Measurements from ENCODE around the gene MINDY4B. TPM values are rescaled to one million over a fixed set of nuclear protein-coding genes. Genes with fewer than 3 reads are reported as not detected.

Gene MINDY4B
- total and polyA plus RNA-seq, 10 of the 15 experiments (the other 5 are each of a cell fraction or from before 2014, with no cell fraction given) = not detected

- Histone ChIP-seq H3K4me2 (ENCODE audit: control insufficient read depth, insufficient read depth) (no peak overlapping the region), H3K4me1 (ENCODE audit: control insufficient read depth, insufficient read depth, low read length) (no peaks in the 10 kb centered on the region), H3K9me3 (replicated peaks; ENCODE audit: control insufficient read depth, insufficient read depth, low read length) (no peaks in the 10 kb centered on the region), H2AFZ (ENCODE audit: control insufficient read depth, low read depth, low read length) (no peak overlapping the region), H3K4me3 (no peak overlapping the region), H4K20me1 (ENCODE audit: control insufficient read depth, insufficient read depth) (no peaks in the 10 kb centered on the region), H3K27me3 (replicated peaks in 1 of 2; ENCODE audit: control insufficient read depth in 2 of 2, insufficient read depth in 2 of 2, low read length in 1 of 2) (no peaks in the 10 kb centered on the region), H3K36me3 (ENCODE audit: control insufficient read depth in 2 of 2, insufficient read depth in 2 of 2, low read length in 1 of 2) (no peaks in the 10 kb centered on the region), H3K79me2 (ENCODE audit: control insufficient read depth, insufficient read depth, low read length) (no peaks in the 10 kb centered on the region), H3K27ac (ENCODE audit: control insufficient read depth, insufficient read depth) (no peak overlapping the region), H3K9ac (ENCODE audit: control insufficient read depth, insufficient read depth, low read length) (no peak overlapping the region)
- ChIA-PET SMC1A (ENCODE audit: uncharacterized antibody, unreplicated experiment) (interaction anchor here (0.6 kb wide), 1 partner anchor 1436 kb away, joined by 3 read pairs; no protein-coding TSS in a partner anchor), RAD21 (ENCODE audit: unreplicated experiment) (no interaction called here), POLR2A (no interaction called here), CTCF (interaction anchor here (1.2 to 1.7 kb wide), 2 partner anchors 80 to 146 kb away, joined by 4 to 7 read pairs; no protein-coding TSS in a partner anchor)
- in situ Hi-C loops (cut with MboI) (loop anchor here (5.0 kb wide), 2 partner anchors 146 to 331 kb away; no protein-coding TSS in a partner anchor), intact Hi-C loops (cut with micrococcal nuclease; ENCODE audit: unreplicated experiment) (no loop called here)
- no TSS peak for BruUV-seq (replicated peaks)
- ATAC-seq = no peak
- 34% methylated on average over 3 of the region's 3 CpGs for WGBS (ENCODE audit: insufficient coverage, insufficient replicate concordance, low lambda C conversion rate, missing lambda C conversion rate)
- TF ChIP-seq CEBPB (IDR thresholded peaks at IDR 0.05; ENCODE audit: borderline replicate concordance in 1 of 2, low read depth in 2 of 2, low read length in 2 of 2) (no peak), CEBPZ (IDR thresholded peaks at IDR 0.05; ENCODE audit: low read depth, low read length) (no peak), BACH1 (IDR thresholded peaks at IDR 0.05; ENCODE audit: borderline replicate concordance) (no peak), NFXL1 (IDR thresholded peaks at IDR 0.05; ENCODE audit: borderline replicate concordance) (no peak), RELB (IDR thresholded peaks at IDR 0.05; ENCODE audit: low read depth) (no peak), TCF7 (IDR thresholded peaks at IDR 0.05; ENCODE audit: borderline replicate concordance) (no peak)
- DNase-seq (ENCODE audit: low read depth, low spot score) = no peak
- FAIRE-seq = no peak
Observed at GRCh38 chr3:150868282-150868681, 37.0 kb downstream of the MINDY4B start.

Data from GM12878 (cell line).